ENCODE data around the gene ABT1. TPM values are rescaled to one million over a fixed set of nuclear protein-coding genes. Genes with fewer than 3 reads are reported as not detected.

The ABT1 gene
- polyA plus RNA-seq, 1 donor (not counting 4 experiments of a cell fraction or from before 2014, with no cell fraction given), result 16.8 TPM

DNA sequence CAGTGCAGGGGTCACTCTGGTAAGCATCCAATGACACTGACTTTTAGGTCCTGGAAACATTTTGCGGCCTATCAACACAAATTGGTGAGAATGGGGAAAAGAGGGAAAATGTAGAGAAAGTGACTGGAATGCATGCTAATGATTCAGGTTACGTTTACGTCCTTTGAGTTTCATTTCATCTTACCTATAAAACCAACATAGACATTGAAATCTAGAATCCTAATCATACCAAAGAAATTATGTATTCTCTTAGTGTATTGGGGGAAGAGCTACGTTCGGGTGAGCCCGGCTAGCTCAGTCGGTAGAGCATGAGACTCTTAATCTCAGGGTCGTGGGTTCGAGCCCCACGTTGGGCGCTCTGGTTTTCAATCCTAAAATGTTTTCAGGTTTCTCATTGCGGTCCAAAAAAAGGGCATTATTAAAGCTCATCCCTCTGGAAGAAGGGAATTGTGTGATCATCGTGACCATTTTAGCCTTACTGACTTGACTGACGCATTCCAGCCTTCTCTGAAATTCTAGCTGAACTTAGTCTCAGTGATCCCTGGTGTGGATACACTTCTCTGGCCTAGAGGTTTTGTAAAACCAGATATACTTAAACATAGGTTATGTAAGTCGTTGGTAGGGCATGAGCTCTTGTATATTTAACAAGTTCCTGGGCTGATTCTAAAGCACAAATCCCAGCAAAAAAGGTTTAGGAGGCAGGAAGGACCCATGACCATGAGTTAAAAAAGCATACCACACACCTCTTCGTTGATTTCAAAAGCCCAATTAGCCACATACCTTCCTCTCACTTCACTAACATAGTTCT is 40.3 kb upstream of the ABT1 start:
- Histone ChIP-seq H4K20me1 (ENCODE audit: control insufficient read depth, extremely low read depth, insufficient read depth, low read length) (no peaks in the 10 kb centered on the region), H3K4me3 (ENCODE audit: control insufficient read depth in 2 of 3, extremely low read depth in 1 of 3, insufficient read depth in 2 of 3, low read depth in 1 of 3, low read length in 3 of 3) (no peak overlapping the region), H3K36me3 (ENCODE audit: control insufficient read depth in 2 of 2, extremely low read depth in 1 of 2, insufficient read depth in 2 of 2, low read length in 2 of 2) (no peaks in the 10 kb centered on the region), H3K9ac (ENCODE audit: control insufficient read depth, extremely low read depth, insufficient read depth, low read length) (no peak overlapping the region), H2AFZ (ENCODE audit: control insufficient read depth, low read length) (no peak overlapping the region), H3K4me2 (ENCODE audit: control insufficient read depth, extremely low read depth, insufficient read depth, low read depth, low read length) (peak overlapping the region; percentile 99), H3K27me3 (ENCODE audit: control insufficient read depth, extremely low read depth, insufficient read depth, low read length) (no peaks in the 10 kb centered on the region), H3K4me1 (ENCODE audit: control insufficient read depth, extremely low read depth, insufficient read depth, low read length) (peaks cover 17% of the 10 kb centered on the region), H3K9me1 (ENCODE audit: control insufficient read depth, extremely low read depth, insufficient read depth, low read length) (no peaks in the 10 kb centered on the region), H3K27ac (ENCODE audit: control insufficient read depth, insufficient read depth, low read length) (no peak overlapping the region), H3K79me2 (ENCODE audit: control insufficient read depth, insufficient read depth, low read length) (no peaks in the 10 kb centered on the region), H3K9me3 (ENCODE audit: control insufficient read depth, low read depth, low read length) (no peaks in the 10 kb centered on the region)
- dilution Hi-C loops (cut with MboI; ENCODE audit: extremely low pct_ligation_motif_present, low sequenced_read_pairs), result no loop called here
- DNase-seq (ENCODE audit: low read depth, low spot score) (peak; percentile 97), FAIRE-seq (peak; percentile 68)
- TF ChIP-seq, protein P1, sequence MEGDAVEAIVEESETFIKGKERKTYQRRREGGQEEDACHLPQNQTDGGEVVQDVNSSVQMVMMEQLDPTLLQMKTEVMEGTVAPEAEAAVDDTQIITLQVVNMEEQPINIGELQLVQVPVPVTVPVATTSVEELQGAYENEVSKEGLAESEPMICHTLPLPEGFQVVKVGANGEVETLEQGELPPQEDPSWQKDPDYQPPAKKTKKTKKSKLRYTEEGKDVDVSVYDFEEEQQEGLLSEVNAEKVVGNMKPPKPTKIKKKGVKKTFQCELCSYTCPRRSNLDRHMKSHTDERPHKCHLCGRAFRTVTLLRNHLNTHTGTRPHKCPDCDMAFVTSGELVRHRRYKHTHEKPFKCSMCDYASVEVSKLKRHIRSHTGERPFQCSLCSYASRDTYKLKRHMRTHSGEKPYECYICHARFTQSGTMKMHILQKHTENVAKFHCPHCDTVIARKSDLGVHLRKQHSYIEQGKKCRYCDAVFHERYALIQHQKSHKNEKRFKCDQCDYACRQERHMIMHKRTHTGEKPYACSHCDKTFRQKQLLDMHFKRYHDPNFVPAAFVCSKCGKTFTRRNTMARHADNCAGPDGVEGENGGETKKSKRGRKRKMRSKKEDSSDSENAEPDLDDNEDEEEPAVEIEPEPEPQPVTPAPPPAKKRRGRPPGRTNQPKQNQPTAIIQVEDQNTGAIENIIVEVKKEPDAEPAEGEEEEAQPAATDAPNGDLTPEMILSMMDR (optimal IDR thresholded peaks at IDR 0.05 in 1 of 3, IDR thresholded peaks at IDR 0.05 in 1 of 3, conservative IDR thresholded peaks at IDR 0.05 in 1 of 3; ENCODE audit: extremely low read depth in 1 of 3, insufficient read depth in 2 of 3, low read length in 3 of 3), result no peak
- TF ChIP-seq EZH2 (IDR thresholded peaks at IDR 0.05; ENCODE audit: low read length), result no peak

DNA sequence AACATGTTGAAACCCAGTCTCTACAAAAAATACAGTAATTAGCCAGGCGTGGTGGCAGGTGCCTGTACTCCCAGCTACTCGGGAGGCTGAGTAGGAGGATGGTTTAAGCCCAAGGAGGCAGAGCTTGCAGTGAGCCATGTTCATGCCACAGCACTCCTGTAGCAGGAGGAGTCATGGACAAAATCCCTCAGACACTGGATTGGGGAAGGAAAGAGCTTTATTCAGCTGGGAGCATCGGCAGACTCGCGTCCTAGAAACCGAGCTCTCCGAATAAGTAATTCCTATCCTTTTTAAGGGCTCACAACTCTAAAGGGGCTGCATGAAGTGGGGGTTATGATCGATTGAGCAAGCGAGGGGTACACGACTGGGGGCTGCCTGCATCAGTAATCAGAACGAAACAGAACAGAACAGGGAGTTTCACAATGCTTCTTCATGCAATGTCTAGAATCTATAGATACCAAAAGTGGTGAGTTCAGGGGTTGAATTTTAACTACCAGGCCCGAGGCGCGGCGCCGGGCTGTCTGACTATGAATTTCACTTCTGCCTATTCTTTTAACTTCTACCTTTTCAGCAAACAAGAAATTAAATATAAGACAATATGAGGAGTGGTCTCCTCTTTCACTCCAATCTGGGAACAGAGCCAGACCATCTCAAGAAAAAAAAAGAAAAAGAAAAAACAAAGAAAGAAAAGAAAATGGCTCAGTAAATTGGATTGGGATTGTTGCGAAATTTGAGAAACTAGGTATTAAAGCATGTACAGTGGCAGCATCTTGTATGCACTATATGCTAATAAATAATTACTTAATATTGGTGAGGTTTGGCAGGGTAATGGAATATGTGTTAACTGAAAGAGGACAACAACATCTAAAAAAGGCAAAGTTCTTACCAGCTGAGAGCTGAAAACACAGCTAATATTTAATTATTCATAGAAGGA is 35.0 kb upstream of the ABT1 start:
- H3K9ac ChIP-seq (ENCODE audit: control insufficient read depth, extremely low read depth, insufficient read depth, low read length), result no peak overlapping the region
- H2AFZ ChIP-seq (ENCODE audit: control insufficient read depth, low read length), result no peak overlapping the region
- no peaks in the 10 kb centered on the region for H3K27me3 ChIP-seq (ENCODE audit: control insufficient read depth, extremely low read depth, insufficient read depth, low read length)
- H3K4me1 ChIP-seq (ENCODE audit: control insufficient read depth, extremely low read depth, insufficient read depth, low read length), result peaks cover 1% of the 10 kb centered on the region
- DNase-seq (ENCODE audit: low read depth, low spot score), result no peak
- no peak overlapping the region for H3K4me3 ChIP-seq (ENCODE audit: control insufficient read depth in 2 of 3, extremely low read depth in 1 of 3, insufficient read depth in 2 of 3, low read depth in 1 of 3, low read length in 3 of 3)
- no peaks in the 10 kb centered on the region for H4K20me1 ChIP-seq (ENCODE audit: control insufficient read depth, extremely low read depth, insufficient read depth, low read length)
- H3K79me2 ChIP-seq (ENCODE audit: control insufficient read depth, insufficient read depth, low read length), result no peaks in the 10 kb centered on the region
- H3K4me2 ChIP-seq (ENCODE audit: control insufficient read depth, extremely low read depth, insufficient read depth, low read depth, low read length), result no peak overlapping the region
- no peak for TF ChIP-seq EZH2 (IDR thresholded peaks at IDR 0.05; ENCODE audit: low read length)
- TF ChIP-seq, protein P1 (optimal IDR thresholded peaks at IDR 0.05 in 1 of 3, IDR thresholded peaks at IDR 0.05 in 1 of 3, conservative IDR thresholded peaks at IDR 0.05 in 1 of 3; ENCODE audit: extremely low read depth in 1 of 3, insufficient read depth in 2 of 3, low read length in 3 of 3), result no peak
- H3K27ac ChIP-seq (ENCODE audit: control insufficient read depth, insufficient read depth, low read length), result no peak overlapping the region
- no peaks in the 10 kb centered on the region for H3K9me1 ChIP-seq (ENCODE audit: control insufficient read depth, extremely low read depth, insufficient read depth, low read length)
- dilution Hi-C loops (cut with MboI; ENCODE audit: extremely low pct_ligation_motif_present, low sequenced_read_pairs), result no loop called here
- H3K36me3 ChIP-seq (ENCODE audit: control insufficient read depth in 2 of 2, extremely low read depth in 1 of 2, insufficient read depth in 2 of 2, low read length in 2 of 2), result no peaks in the 10 kb centered on the region
- no peak for FAIRE-seq
- H3K9me3 ChIP-seq (ENCODE audit: control insufficient read depth, low read depth, low read length), result no peaks in the 10 kb centered on the region

Measured in keratinocyte (primary cell).